Neuron (in vitro differentiated cells): Measurements from ENCODE around the gene ZFP64.

Experiments
- H2AFZ ChIP-seq: one replicate; pipeline ENCODE4 v1.6.1; 2013; ENCODE audit warnings: low read depth, mild to moderate bottlenecking, inconsistent platforms, low read length, moderate library complexity
- H3K27me3 ChIP-seq: one replicate; pipeline ENCODE4 v1.6.1; 2013; ENCODE audit warnings: low read length; ENCODE audit not compliant: insufficient read depth
- H3K36me3 ChIP-seq: one replicate; pipeline ENCODE4 v1.6.1; 2013; ENCODE audit warnings: low read length; ENCODE audit not compliant: insufficient read depth
- H3K4me1 ChIP-seq: one replicate; pipeline ENCODE4 v1.6.1; 2013; ENCODE audit warnings: low read length; ENCODE audit not compliant: insufficient read depth
- H3K4me3 ChIP-seq: 2 replicates; pipeline ENCODE4 v1.5.1; 2013; ENCODE audit warnings: mild to moderate bottlenecking, low read length, moderate library complexity
- H3K9me3 ChIP-seq: one replicate; pipeline ENCODE4 v1.6.1; 2013; ENCODE audit warnings: low read length

Gene ZFP64

GRCh38 chr20:52167232-52167840, 24.2 kb downstream of the ZFP64 start:
- Histone ChIP-seq H3K27me3 (no peaks in the 10 kb centered on the region), H3K4me1 (no peaks in the 10 kb centered on the region), H3K4me3 (no peak overlapping the region), H3K9me3 (peaks cover 11% of the 10 kb centered on the region), H3K36me3 (peaks cover 54% of the 10 kb centered on the region), H2AFZ (no peak overlapping the region)

DNA sequence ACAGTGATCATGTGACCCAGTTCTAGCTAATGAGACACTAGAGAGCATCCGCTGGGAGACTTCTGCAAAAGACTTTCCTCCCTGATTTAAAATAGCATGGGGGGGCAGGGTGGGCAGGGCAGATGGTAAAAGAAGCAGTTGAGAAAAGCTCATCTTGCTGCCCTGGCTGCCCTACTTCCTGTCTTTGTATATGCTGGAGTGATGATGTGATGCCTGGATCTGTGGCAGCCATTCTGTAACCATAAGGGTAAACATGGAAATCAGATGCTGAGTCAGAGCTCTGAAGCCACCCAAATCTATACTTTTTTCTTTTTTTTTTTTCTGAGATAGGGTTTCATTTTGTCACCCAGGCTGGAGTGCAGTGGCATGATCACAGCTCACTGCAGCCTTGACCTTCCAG, 25.4 kb downstream of the ZFP64 start:
- no peaks in the 10 kb centered on the region for H3K4me1 ChIP-seq
- no peaks in the 10 kb centered on the region for H3K27me3 ChIP-seq
- H3K9me3 ChIP-seq = peaks cover 11% of the 10 kb centered on the region
- H2AFZ ChIP-seq = no peak overlapping the region
- no peak overlapping the region for H3K4me3 ChIP-seq
- peaks cover 54% of the 10 kb centered on the region for H3K36me3 ChIP-seq

GRCh38 chr20:52160621-52161204, 30.9 kb downstream of the ZFP64 start:
- H3K27me3 ChIP-seq = no peaks in the 10 kb centered on the region
- peaks cover 32% of the 10 kb centered on the region for H3K9me3 ChIP-seq
- H3K4me3 ChIP-seq = no peak overlapping the region
- no peaks in the 10 kb centered on the region for H3K4me1 ChIP-seq
- peaks cover 72% of the 10 kb centered on the region for H3K36me3 ChIP-seq
- no peak overlapping the region for H2AFZ ChIP-seq

- peaks cover 72% of the 10 kb centered on the region for H3K36me3 ChIP-seq
- no peaks in the 10 kb centered on the region for H3K4me1 ChIP-seq
- no peak overlapping the region for H3K4me3 ChIP-seq
- no peak overlapping the region for H2AFZ ChIP-seq
- H3K27me3 ChIP-seq = no peaks in the 10 kb centered on the region
- peaks cover 29% of the 10 kb centered on the region for H3K9me3 ChIP-seq
Observed at GRCh38 chr20:52160049-52160570, 31.5 kb downstream of the ZFP64 start.

GRCh38 chr20:52154575-52154974, 37.0 kb downstream of the ZFP64 start:
- H3K9me3 ChIP-seq = peaks cover 22% of the 10 kb centered on the region
- H2AFZ ChIP-seq = no peak overlapping the region
- H3K4me3 ChIP-seq = no peak overlapping the region
- no peaks in the 10 kb centered on the region for H3K4me1 ChIP-seq
- H3K27me3 ChIP-seq = no peaks in the 10 kb centered on the region
- H3K36me3 ChIP-seq = peaks cover 47% of the 10 kb centered on the region

DNA sequence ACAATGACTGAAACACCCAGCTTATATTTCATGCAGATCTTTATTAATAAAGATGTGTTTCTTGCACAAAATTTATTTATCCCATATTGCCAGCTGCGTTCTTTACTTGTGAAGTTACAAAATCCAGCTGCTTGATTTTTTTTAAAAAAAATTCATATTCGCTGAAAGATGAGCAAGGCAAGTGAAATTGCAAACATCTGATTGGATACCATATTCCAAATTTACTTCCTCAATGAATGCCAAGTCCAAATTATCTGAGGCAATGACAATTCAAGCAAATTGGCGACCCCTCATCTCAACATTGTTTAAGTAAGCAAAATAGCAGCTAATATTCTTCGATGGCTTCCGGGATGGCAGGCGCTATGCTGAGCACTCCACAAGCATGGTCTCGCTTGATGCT, 37.7 kb downstream of the ZFP64 start:
- Histone ChIP-seq H3K27me3 (no peaks in the 10 kb centered on the region), H3K36me3 (peaks cover 45% of the 10 kb centered on the region)

GRCh38 chr20:52152921-52153320, 38.7 kb downstream of the ZFP64 start:
- Histone ChIP-seq H3K4me3 (no peak overlapping the region), H3K9me3 (peaks cover 9% of the 10 kb centered on the region), H3K4me1 (no peaks in the 10 kb centered on the region), H3K27me3 (no peaks in the 10 kb centered on the region), H2AFZ (no peak overlapping the region), H3K36me3 (peaks cover 39% of the 10 kb centered on the region)

More for the DNA sequence above, 37.7 kb downstream of the ZFP64 start:
- Histone ChIP-seq H3K9me3 (peaks cover 16% of the 10 kb centered on the region), H3K4me3 (no peak overlapping the region), H3K4me1 (no peaks in the 10 kb centered on the region), H2AFZ (no peak overlapping the region)

- Histone ChIP-seq H3K36me3 (peaks cover 39% of the 10 kb centered on the region), H3K9me3 (peaks cover 8% of the 10 kb centered on the region), H3K27me3 (no peaks in the 10 kb centered on the region), H2AFZ (no peak overlapping the region), H3K4me1 (no peaks in the 10 kb centered on the region), H3K4me3 (no peak overlapping the region)
Observed at GRCh38 chr20:52152416-52152815, 39.2 kb downstream of the ZFP64 start.

DNA sequence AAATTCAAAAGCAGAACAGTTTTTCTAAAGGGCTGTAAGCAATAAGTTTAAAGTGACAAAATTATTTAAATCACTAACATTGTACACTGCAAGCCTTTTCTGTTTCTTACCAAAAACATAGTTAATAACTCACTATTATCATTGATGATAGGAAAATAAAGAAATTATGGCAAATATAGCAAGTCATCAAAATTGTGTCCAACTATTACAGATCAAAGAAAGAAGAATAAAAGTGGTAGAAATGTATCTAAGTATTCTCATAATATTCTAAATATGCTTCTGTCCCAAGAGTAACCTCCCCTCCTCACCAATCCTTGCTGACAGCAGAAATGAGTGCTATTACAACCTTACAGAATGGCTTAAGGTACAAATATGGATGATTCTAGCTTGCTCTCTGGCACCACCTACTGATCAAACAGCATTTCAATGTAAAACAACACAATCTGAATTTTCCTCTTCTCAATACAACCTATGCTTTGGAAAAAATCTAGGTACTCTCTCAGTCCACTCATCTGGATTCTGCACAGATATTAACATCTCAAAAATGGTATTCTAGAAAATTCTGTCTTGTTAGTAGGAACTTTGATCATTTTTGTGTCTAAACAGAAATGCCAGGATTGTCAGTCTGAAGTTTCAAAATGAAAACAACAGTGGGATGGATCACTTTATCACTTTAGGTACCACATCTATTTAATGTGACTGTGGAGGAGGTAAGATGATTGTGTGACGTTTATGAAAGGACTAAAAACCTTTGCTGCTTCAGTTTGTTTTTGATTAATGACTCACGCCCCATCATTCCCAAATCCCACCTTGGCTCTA, 40.9 kb downstream of the ZFP64 start:
- Histone ChIP-seq H3K27me3 (no peaks in the 10 kb centered on the region), H3K36me3 (peaks cover 26% of the 10 kb centered on the region), H3K4me1 (no peaks in the 10 kb centered on the region), H2AFZ (no peak overlapping the region), H3K9me3 (no peaks in the 10 kb centered on the region), H3K4me3 (no peak overlapping the region)

GRCh38 chr20:52145587-52145986, 46.0 kb downstream of the ZFP64 start:
- Histone ChIP-seq H2AFZ (no peak overlapping the region), H3K4me1 (no peaks in the 10 kb centered on the region), H3K9me3 (peaks cover 6% of the 10 kb centered on the region), H3K27me3 (no peaks in the 10 kb centered on the region), H3K4me3 (no peak overlapping the region), H3K36me3 (peaks cover 7% of the 10 kb centered on the region)

DNA sequence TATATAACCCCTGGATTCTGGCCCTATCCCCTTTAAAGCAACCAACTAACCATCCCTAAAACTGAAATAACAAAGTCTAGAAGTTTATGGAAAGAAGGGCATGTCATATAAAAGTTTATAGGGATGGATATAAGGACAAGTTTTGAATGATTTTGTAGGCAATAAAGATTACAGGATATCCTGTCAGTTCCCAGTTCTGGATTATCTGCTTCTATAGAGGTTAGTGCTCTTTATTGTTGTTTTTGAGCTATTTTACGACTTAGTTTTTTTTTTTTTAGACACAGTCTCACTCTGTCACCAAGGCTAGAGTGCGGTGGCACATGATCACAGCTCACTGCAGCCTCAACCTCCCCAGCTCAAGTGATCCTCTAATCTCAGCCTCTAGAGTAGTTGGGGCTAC, 48.3 kb downstream of the ZFP64 start:
- H3K4me1 ChIP-seq = no peaks in the 10 kb centered on the region
- no peak overlapping the region for H3K4me3 ChIP-seq
- peaks cover 6% of the 10 kb centered on the region for H3K9me3 ChIP-seq
- H2AFZ ChIP-seq = no peak overlapping the region
- no peaks in the 10 kb centered on the region for H3K36me3 ChIP-seq
- no peaks in the 10 kb centered on the region for H3K27me3 ChIP-seq

DNA sequence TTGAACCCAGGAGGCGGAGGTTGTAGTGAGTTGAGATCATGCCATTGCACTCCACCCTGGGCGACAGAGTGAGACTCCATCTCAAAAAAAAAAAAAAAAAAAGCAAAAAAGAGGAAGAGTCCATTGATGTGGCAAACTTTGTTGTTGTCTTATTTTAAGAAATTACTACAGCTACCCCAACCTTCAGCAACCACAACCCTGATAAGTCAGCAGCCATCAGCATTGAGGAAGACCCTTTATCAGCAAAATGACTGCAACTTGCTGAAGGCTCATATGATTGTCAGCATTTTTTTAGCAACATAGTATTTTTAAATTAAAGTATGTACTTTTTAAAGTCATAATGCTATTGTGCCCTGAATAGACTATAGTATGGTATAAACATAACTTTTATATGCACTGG, 48.8 kb downstream of the ZFP64 start:
- no peak overlapping the region for H2AFZ ChIP-seq
- no peak overlapping the region for H3K4me3 ChIP-seq
- no peaks in the 10 kb centered on the region for H3K4me1 ChIP-seq
- peaks cover 6% of the 10 kb centered on the region for H3K9me3 ChIP-seq
- H3K27me3 ChIP-seq = no peaks in the 10 kb centered on the region
- H3K36me3 ChIP-seq = no peaks in the 10 kb centered on the region

DNA sequence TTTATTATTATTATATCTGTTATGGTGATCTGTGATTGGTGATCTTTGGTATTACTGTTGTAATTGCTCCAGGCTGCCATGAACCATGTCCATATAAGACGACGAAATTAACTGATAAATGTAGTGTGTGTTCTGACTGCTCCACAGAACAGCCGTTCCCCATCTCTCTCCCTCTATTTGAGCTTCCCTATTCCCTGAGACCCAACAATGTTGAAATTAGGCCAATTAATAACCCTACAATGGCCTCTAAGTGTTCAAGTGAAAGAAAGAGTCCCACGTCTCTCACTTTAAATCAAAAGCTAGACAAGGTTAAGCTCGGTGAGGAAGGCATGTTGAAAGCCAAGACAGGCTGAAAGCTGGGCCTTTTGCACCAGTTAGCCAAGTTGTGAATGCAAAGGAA, 51.6 kb downstream of the ZFP64 start:
- no peak overlapping the region for H2AFZ ChIP-seq
- H3K36me3 ChIP-seq = no peaks in the 10 kb centered on the region
- no peaks in the 10 kb centered on the region for H3K27me3 ChIP-seq
- H3K4me1 ChIP-seq = no peaks in the 10 kb centered on the region
- no peak overlapping the region for H3K4me3 ChIP-seq
- peaks cover 6% of the 10 kb centered on the region for H3K9me3 ChIP-seq
